Diencephalon (tissue), 1 donor: ENCODE data around the gene RAB3GAP1. TPM values are rescaled to one million over a fixed set of nuclear protein-coding genes. Genes with fewer than 3 reads are reported as not detected.
A peak's percentile ranks its signal among the peaks of the same experiment; 100 is the strongest.

ENCODE experiments used
- small RNA-seq: library from RNA; depleted of rRNA; stranded (forward); fragments of <200 nt; gene quantifications from one replicate; pipeline ENCODE3, GENCODE V24; 2014
- total RNA-seq: library from RNA; depleted of rRNA; stranded (reverse); fragments of >200 nt; gene quantifications from one replicate; pipeline ENCODE4 v1.2.3, GENCODE V29; 2014

The RAB3GAP1 gene
- total RNA-seq = 80.0 TPM

DNA sequence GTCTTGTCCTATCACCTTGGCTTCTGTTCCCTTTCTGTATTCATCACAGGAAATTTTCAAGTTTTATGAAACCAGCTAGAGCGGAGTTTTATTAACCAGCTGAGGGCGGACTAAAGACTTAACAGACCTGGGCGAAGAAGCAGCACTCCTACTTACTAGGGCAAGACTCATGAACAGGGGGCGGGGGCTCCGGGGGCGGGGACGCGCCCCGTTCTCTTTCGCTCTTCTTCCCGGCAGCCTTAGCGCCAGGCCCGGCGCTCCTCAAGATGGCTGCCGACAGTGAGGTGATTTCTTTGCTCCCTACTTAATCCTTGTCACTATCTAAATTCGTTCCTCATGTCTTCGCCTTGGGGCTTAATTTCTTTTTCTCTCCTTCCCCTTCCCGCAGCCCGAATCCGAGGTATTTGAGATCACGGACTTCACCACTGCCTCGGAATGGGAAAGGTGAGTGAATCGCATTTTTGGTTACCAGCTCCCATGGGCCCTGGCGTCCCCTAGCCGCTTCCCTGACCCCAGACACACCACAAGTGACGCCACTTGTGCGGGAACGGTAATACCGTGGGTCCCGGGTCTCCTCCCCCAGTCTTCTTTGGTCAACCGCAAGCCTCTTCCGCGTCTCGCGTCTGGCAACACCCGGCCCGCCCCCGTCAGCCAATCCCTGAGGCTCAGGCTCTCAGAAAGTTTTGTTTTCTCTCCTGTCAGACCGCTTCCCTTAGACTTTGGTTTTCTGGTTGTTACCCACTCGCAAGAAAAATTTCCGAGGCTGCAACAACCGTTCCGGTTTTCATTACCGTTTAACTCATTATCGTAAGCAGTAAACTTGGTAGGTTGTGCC lies at the start of gene RAB3GAP1:
Gene RAB3GAP1, plus strand, starts transcription at position 251 of the 835 bp plus-strand sequence. Its CDS starts 16 bp downstream, at position 267.

DNA sequence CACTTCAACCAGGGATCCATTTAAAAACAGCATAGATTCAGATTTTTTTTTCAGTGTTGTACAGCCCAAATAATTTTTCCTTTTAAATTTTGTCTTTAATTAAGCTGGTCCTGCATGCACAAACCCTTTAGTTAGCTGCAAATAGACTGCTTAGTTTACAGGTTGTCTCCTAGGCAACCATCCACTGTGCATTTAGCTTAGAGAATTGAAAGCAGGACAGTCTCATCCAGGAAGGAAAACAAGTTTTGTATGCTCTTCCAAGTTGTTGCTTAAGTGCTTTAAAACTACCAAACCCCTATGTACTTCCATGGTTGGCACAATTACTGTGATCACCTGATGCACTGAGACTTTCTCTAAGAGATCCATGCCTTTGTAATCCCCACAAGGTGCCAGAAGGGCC lies 4.8 kb upstream of the RAB3GAP1 start, which contains the start of gene MAP3K19:
Gene MAP3K19, minus strand, starts transcription at position 148 of the 400 bp plus-strand sequence. CDS start 22,800 bp downstream, outside the sequence.

Small RNAs within 50 kb of the gene (small RNA-seq; reads per million reads assigned to genes)
- 0.33 reads per million, percentile 29 among the genes with 10 or more reads in this experiment for gene SNORA40B

Other genes starting within 250 kb of the RAB3GAP1 start
- not detected for gene ACMSD, start 213.7 kb upstream of the RAB3GAP1 start, total RNA-seq
- gene CCNT2, start 133.5 kb upstream of the RAB3GAP1 start, total RNA-seq = 74.3 TPM
- 9.5 TPM for gene MAP3K19, start 4.8 kb upstream of the RAB3GAP1 start, total RNA-seq